Measurements from ENCODE around the gene CYP2U1.
"Not testable (repeated sequence)": the region's sequence is repeated elsewhere in the genome, so short reads cannot be mapped to it uniquely, and the experiment has no call there.

CYP2U1 gene

DNA sequence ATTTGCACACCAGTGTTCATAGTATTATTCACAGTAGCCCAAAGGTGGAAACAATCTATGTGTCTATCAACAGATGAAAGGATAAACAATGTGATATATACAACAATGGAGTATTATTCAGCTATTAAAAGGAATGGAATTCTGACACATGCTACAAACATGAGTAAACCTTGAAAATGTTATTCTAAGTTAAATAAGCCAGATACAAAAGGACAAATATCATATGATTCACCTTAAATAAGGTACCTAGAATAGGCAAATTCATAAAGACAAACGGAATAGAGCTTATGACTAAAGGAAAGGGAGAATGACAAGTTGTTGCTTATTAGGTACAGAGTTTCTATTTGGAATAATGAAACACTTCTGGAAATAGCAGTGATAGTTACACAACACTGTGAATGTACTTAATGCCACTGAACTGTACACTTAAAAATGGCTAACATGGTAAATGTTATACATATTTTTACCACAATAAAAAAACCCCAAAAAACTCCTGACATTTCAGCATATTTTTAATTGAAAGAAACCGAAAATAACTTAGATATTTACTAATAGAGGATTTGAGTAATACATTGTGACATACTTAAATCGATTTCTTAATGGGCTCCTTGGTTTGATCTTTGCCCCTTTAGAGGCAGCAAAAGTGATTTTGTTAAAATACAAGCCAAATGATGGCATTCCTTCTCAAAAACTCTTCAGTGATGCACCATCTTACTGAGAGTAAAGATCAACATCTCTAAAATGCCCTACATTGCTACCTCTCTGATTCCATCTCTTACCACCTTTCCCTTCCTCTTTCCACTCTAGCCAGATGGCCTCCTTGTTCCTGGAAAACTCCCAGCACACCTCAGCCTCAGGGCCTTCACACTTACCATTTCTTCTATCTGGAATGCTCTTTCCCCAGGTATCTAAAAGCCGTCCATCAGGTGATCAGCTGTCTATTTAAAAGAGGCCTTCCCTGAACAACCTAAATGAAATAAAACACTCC is 8.6 kb upstream of the CYP2U1 start:
- no peak for DNase-seq

DNA sequence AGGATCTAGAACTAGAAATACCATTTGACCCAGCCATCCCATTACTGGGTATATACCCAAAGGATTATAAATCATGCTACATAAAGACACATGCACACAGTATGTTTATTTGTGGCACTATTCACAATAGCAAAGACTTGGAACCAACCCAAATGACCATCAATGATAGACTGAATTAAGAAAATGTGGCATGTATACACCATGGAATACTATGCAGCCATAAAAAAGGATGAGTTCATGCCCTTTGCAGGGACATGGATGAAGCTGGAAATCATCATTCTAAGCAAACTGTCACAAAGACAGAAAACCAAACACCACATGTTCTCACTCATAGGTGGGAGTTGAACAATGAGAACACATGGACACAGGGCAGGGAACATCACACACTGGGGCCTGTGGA is 5.6 kb upstream of the CYP2U1 start:
- DNase-seq = not testable (repeated sequence)

DNA sequence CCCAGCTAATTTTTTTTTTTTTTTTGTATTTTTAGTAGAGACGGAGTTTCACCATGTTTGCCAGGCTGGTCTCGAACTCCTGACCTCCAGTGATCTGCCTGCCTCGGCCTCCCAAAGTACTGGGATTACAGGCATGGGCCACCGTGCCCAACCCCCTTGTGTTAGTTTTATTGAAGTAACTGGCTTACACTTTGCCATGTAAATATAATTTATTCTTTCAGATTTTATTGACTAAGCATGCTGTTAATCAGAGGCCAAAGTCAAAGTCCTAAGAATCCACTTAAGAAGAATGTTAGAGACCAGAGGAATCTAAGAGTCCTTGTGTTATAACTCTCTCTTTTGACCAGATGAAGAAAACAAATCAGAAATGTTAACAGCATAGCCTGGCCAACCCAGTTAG is 4.5 kb upstream of the CYP2U1 start:
- DNase-seq = not testable (repeated sequence)

DNA sequence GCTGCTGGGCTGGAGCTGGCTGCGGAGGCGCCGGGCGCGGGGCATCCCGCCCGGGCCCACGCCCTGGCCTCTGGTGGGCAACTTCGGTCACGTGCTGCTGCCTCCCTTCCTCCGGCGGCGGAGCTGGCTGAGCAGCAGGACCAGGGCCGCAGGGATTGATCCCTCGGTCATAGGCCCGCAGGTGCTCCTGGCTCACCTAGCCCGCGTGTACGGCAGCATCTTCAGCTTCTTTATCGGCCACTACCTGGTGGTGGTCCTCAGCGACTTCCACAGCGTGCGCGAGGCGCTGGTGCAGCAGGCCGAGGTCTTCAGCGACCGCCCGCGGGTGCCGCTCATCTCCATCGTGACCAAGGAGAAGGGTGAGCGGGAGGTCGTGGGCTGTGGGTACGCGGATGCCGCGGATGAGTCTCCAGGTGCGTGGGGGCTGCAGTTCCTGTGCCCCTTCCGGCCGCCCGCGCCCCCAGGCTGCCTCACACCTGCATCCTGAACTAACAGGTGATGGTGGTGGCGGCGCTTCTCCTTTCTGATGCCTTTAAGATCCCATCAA is 499 bp downstream of the CYP2U1 start:
- DNase-seq = peak in 4 of 6 experiments; percentile 18 to 51 (median 26)

DNA sequence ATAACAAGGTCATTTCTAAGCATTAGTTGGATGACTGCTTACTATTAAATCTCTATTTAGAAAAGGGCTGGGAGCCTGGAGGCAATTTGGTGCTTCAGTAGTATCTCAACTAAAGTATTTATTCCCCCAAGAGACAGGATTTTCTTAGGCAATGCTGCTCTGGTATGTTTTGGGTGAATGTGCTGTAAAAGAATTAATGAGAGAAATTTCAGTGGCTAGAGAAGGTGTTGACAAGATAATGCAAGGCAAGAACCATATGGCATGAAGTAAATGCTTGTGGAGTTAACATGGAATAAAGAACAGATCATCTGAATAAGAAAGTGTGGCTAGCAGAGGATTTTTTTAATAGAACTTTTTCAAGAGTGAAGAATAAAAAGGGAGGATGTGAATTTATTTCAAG is 3.9 kb downstream of the CYP2U1 start:
- no peak for DNase-seq

DNA sequence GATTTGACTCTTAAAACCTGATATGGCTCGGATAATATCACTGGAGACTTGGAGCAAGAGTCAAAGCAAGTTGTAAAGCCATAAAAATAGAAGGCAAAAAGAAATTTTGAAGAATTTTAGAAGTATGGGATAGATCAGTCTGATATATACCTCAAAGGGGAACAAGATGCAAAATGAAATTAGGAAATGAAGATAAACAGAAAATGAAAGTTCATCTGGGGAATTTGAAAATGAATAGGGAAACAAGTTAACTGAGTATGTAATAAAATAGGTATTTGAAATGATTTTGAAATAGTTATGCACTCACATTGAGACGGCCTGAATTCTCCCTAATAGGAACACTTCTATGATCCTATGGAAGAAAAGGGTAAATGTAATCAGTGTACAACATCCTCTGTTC is 5.7 kb downstream of the CYP2U1 start:
- DNase-seq = no peak

DNA sequence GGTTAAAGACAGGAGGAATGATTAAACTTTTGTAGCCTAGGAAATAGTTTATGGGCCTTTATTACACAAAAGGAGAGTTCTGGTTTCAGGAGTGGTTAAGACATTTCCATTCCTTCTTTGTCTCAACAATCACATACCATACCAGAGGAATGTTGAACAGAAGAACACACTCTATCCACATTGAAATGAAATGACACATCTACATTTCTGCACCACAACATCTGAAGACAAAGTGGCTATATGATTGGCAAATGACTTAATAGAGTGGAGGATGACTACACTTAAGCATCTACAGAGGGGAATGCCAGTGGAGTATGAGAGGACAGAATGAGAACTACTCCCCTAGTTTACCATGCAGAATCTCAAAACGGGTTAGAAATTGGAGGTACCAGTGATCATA is 8.0 kb downstream of the CYP2U1 start:
- DNase-seq = no peak

DNA sequence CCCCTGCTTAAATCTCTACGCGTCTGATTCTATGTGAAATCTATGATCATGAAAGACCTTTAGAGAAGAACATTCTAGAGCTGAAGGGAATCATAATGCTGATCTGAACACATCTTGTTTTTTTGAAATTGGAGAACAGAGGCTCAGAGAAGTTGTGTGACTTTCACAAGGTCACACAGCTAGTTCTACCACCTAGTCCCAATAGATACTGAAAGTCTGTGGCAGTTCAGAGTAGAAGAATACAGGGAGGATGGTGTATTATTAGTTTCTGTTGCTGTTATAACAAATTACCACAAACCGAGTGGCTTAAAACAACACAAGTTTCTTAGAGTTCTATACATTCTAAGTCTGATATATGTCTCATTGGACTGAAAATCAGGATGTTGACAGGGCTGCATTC is 14.5 kb downstream of the CYP2U1 start:
- no peak for DNase-seq

DNA sequence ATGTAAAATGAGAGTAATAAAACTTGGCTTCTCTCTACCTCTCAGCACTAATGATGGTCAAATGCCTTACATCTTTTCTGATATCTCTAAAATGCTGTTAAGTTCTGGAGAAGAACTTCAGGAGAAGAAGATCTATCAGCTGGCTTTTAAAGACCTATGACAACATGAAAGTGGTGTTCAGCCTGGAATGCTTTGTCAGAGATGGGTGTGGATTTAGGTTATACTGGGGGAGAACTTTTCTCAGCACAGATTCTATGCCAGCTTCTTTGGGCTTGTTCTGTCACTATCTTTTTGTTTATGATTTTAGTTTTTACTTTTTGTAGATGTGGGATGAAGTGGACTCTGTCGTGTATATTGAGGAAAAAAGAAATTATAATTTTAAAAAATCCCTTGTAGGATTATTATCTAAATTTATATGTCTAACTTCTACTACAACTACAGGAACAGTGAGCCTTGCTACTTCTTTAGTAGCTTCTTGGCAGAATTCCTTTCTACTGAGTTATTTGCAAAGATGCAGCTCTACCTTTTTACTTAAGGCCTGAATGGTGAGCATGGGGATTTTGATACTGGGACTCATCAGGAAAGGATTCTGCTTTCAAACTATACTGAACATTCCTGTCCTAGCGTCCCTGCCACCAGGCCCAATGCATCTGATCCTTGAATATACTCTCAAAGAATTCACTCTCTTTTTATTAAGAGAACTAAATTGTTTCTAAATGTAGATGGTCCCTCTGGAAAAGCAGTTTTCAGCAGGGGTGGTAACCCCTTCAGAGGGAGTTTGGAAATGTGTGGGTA is 19.6 kb downstream of the CYP2U1 start:
- DNase-seq = no peak

DNA sequence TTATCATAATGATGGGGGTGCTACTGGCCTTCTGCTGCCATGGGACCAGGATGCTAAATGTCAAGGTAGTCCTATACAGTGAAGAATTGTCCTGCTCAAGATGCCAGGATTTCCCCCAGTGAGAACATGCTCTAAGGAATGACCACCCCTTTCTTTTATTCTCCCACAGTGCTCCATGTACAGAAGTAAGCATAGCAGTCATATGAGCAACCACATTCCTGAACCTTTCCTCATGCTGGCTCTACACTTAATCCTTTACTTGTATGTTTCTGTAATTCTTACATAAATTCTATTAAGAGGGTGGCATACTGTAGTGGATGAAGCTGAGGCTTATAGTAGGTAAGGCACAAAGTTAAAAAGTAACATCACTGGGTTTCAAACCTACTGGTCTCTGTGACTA is 20.2 kb downstream of the CYP2U1 start:
- DNase-seq = no peak

DNA sequence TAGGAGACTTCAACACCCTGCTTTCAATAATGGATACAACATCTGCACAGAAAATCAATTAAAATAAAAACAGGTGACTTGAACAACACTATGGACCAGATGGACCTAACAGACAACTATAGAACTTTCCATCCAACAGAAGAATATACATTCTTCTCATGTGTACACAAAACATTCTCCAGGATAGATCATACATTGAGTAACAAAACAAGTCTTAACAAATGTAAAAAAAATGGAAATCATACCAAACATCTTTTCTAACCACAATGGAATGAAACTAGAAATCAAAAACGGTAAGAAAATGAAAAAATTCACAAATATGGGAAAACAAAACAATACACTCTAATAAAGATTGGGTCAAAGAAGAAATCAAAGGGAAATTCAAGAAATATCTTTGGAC is 24.7 kb downstream of the CYP2U1 start:
- no peak for DNase-seq

DNA sequence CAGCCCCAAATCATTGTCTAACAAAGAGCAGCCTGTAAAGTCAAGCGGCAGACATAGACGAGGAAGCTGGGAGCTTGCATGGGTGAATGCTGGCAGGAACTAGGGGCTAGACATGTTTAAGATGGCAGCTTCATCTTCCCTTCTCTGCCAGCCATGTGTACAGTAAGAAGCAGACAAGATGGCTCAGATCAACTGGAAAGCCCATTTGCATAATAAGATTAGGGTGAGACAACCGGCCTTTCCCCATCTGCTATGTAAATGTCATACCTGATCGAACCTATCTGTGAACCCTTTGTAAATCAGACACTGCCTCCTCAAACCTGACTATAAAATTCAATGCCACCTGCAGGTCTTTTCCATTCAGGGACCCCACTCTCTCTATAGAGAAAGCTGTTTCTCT is 35.6 kb downstream of the CYP2U1 start:
- no peak for DNase-seq

DNA sequence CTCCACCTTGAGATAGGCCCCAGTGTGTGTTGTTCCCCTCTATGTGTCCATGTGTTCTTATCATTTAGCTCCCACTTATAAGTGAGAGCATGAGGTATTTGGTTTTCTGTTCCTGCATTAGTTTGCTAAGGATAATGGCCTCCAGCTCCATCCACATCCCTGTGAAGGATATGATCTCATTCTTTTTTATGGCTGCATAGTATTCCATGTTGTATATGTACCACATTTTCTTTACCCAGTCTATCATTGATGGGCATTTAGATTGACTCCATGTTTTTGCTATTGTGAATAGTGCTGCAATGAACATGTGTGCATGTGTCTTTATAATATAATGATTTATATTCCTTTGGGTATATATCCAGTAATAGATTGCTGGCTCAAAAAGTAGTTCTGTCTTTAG is 36.2 kb downstream of the CYP2U1 start:
- not testable (repeated sequence) for DNase-seq

DNA sequence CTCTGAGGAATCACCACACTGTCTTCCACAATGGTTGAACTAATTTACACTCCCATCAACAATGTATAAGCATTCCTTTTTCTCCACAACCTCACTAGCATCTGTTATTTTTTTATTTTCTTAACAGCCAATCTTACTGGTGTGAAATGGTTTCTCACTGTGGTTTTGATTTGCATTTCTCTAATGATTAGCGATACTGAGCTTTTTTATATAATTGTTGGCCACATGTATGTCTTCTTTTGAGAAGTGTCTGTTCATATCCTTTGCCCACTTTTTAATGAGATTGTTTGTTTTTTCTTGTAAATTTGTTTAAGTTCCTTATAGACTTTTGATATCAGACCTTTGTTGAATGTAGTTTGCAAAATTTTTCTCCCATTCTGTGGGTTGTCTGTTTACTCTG is 36.6 kb downstream of the CYP2U1 start:
- DNase-seq = not testable (repeated sequence)

DNA sequence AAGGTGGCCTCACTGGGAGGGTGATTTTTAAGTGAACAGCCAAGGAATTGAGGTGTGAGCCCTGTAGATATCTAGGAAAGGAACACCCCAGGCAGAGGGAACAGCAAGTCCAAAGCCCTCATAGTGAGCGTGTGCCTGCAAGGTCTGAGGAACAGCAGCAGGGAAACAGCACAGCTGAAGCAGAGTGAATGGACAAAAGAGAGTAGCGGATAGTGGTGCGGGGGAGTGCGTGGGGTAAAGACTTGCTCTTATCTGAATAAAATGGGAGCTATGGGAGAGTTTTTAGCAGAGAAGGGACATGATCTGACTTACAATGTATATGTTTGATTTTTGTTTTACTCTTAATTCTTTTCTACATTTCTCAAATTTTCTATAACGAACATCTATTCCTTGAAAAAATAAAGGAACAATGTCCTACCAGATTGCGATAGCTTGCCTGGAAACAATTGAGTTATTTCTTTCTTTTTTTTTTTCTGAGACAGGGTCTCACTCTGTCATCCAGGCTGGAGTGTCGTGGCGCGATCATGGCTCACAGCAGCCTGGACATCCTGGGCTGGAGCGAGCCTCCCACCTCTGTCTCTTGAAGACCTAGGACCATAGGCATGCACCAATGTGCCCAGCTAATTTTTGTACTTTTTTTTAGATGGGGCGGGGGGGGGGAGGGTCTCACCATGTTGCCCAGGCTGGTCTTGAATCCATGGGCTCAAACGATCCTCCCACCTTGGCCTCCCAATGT is 38.9 kb downstream of the CYP2U1 start:
- DNase-seq = no peak

DNA sequence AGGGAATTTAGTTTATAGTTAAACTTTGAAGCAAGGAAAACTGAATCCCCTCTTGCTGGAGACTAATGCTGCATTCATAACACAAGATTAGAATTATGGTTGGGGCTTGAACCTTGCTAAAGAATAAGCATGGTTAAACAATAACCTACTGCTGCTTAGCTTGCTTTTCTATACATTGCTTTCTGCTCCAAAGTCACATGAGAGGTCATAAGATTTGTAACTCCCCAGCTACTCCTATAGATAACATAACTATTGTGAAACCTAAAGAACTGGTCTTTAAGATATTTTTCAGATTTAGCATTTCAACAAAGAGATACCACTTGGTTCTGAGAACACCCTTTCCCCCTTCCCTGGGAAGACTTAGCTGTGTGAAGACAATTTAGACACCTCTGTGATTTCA is 41.3 kb downstream of the CYP2U1 start:
- no peak for DNase-seq

DNA sequence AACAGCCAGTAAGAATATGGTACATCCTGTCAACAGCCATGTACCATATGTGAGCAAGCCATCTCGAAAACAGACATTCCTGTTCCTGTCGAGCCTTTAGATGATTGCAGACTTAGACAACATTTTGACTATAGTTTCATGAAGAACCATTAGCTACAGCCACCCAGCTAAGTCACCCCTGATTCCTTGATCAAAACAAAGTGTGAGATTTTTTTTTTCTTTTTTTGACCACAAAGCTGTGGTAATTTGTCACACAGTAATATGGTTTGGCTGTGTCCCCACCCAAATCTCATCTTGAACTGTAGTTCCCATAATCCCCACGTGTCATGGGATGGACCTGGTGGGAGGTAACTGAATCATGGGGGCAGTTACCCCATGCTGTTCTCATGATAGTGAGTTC is 43.2 kb downstream of the CYP2U1 start:
- no peak for DNase-seq

DNA sequence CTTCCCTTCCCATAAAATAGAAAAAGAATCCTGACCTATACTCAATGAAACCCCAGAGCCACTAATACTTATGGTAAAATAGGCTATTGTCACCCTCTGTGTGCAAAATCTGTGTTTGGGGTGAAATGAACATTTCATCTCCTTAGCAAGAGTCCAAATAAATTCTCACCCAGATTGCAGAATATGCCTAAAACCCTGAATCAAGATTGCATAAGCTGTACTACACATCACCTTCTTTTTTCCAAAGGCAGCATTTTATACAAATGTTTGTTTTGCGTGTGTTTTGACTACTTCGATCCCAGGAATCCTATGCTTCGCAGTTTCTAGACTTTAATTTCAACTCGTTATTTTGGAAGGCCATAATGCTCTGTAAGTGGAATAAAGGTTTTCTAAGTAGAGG is 46.1 kb downstream of the CYP2U1 start:
- no peak for DNase-seq

DNA sequence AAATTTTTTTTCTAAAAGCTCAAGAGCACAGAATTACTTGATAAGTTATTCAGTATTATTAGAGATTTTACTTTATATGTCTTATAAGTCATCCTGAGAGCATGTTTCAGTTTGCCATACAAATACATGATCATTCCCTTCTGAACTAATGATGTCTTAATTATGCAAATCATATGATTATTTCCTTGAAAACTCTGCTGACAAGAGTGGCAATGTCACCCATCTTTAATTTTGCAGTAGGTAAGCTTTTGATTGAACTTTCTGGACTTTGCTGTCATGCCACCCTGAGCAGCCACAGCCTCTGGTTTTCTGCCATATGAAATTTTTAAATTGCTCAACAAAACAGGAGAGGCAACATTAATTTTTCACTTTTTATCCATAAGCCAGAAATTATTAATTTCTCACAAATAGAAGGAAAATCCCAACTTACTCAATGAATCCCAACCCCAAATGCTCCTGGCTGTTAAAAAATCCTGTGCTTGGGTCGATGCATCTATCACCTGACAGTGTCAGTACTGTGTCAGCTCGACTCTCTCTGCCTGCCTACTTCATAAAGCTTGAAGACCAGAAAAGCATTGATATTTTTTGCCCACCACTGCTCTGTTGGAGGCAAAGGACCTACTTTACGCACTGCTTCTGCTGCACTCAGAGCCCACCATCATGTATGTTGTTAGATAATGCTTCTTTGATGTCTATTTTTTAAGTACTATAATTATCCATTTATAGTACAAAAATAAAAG is 46.8 kb downstream of the CYP2U1 start:
- no peak for DNase-seq

DNA sequence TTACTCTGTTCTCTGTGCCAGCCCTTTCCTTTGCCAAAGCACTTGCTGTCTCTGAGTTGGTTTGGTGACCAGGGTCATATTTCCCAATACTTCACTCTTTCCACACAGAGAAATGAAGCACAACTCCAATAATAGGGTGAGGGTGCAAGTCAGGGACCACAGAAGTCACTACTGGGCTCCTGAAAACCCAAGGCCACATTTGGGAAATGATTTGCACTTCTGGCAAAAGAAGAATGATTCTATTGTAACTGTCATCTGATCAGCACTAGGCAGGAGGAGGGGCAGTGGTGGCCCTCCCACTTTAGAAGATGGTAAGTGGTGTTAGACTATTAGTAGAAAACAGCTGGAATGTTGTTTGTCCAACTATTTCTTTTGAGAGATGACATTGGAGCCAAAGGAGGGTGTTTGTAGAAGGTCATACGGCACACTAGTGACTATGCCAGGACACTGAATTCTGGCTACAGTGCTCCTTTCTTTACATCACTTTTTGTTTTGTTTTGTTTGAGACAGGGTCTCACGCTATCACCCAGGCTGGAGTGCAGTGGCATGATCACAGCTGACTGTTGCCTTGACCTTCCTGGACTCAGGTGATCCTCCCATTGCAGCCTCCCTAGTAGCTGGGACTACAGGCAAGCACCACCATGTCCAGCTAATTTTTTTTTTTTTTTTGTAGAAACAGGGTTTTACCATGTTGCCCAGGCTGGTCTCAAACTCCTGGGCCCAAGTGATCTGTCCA is 47.5 kb downstream of the CYP2U1 start:
- DNase-seq = no peak

Measured in stimulated activated naive CD4-positive, alpha-beta T cell (primary cell).